ENCODE data around the gene NCKAP5L. TPM values are rescaled to one million over a fixed set of nuclear protein-coding genes. Genes with fewer than 3 reads are reported as not detected.

NCKAP5L gene
- total and polyA plus RNA-seq, 2 of the 8 experiments (the other 6 are each of a cell fraction or from before 2014, with no cell fraction given): 9.4 to 27.9 TPM

DNA sequence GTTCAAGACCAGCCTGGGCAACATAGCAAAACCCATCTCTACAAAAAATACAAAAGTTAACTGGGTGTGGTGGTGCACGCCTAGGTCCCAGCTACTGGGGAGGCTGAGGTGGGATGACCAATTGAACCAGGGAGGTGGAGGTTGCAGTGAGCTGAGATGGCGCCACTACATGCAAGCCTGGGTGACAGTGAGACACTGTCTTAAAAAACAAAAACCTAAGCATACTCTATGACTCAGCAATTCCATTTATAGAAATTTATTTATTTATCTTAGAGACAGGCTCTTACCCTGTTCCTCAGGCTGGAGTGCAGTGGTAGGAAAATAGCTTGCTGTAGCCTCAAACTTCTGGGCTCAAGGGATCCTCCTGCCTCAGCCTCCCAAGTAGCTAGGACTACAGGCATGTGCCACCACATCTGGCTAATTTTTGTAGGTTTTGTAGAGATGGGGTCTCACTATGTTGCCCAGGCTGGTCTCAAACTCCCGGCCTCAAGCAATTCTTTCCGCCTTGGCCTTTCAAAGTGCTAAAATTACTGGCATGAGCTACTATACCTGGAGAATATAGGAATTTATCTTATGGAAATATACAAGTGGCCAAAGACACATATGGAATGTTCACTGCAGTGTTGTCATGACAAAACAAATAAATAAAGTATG, 43.3 kb downstream of the NCKAP5L start:
- no peak overlapping the region for H3K27ac ChIP-seq (ENCODE audit: low read depth, low read length)
- H3K9ac ChIP-seq (replicated peaks in 1 of 4; ENCODE audit: extremely low read depth in 1 of 4, low read depth in 3 of 4, low read length in 3 of 4): no peak overlapping the region
- no peaks in the 10 kb centered on the region for H3K79me1 ChIP-seq (ENCODE audit: low read depth, low read length)
- no peak overlapping the region for H3K4ac ChIP-seq (replicated peaks; ENCODE audit: insufficient read length, low read depth, low read length)
- H3K23ac ChIP-seq (ENCODE audit: insufficient read length): no peak overlapping the region
- H2BK5ac ChIP-seq (ENCODE audit: low read depth, low read length): no peak overlapping the region
- no peak overlapping the region for H3K18ac ChIP-seq (ENCODE audit: extremely low read depth, low read length)
- no peaks in the 10 kb centered on the region for H3K27me3 ChIP-seq (replicated peaks in 1 of 4; ENCODE audit: control insufficient read depth in 3 of 4, extremely low read depth in 1 of 4, insufficient read depth in 3 of 4, low read length in 3 of 4)
- H4K8ac ChIP-seq (ENCODE audit: extremely low read depth, insufficient read depth, low read length): no peak overlapping the region
- no peak overlapping the region for H2BK15ac ChIP-seq (ENCODE audit: low read length)
- FAIRE-seq (no peak), DNase-seq (ENCODE audit: low read depth in 1 of 2, low spot score in 2 of 2) (no peak)
- WGBS, 2 experiments (ENCODE audit: extremely low coverage in 1 of 2, insufficient coverage in 1 of 2, insufficient read length in 1 of 2, insufficient replicate concordance in 2 of 2, low coverage in 1 of 2, low lambda C conversion rate in 2 of 2, missing lambda C conversion rate in 1 of 2): 86% methylated on average over 4 of the region's 4 CpGs; no CpG with 5 or more reads in 1 of the 2 experiments
- no peak overlapping the region for H2BK20ac ChIP-seq (ENCODE audit: low read length)
- H2AK5ac ChIP-seq (ENCODE audit: low read depth, low read length): no peak overlapping the region
- H2BK12ac ChIP-seq (ENCODE audit: low read depth, low read length): no peak overlapping the region
- ChIA-PET CTCF (ENCODE audit: partially characterized antibody) (interaction anchor here (1.0 to 4.1 kb wide), 6 partner anchors 13 to 83 kb away, joined by 3 to 32 read pairs (median 4); no protein-coding TSS in a partner anchor), POLR2A (ENCODE audit: partially characterized antibody) (interaction anchor here (0.6 to 1.3 kb wide), 4 partner anchors 22 to 147 kb away, joined by 3 read pairs; partner anchors contain the start of gene TMBIM6)
- no peaks in the 10 kb centered on the region for H3K36me3 ChIP-seq (ENCODE audit: control insufficient read depth in 2 of 4, insufficient read depth in 4 of 4, low read length in 3 of 4)
- no peak overlapping the region for H3K14ac ChIP-seq (ENCODE audit: insufficient read length)
- no peak overlapping the region for H2BK120ac ChIP-seq (replicated peaks; ENCODE audit: low read depth, low read length)
- H2AFZ ChIP-seq (ENCODE audit: low read length): no peak overlapping the region
- H3K79me2 ChIP-seq (ENCODE audit: control insufficient read depth in 1 of 2, insufficient read depth in 2 of 2, low read length in 2 of 2): no peaks in the 10 kb centered on the region
- no peaks in the 10 kb centered on the region for H3K23me2 ChIP-seq (ENCODE audit: low read depth, low read length)
- H4K5ac ChIP-seq (ENCODE audit: insufficient read length, low read depth, low read length): no peak overlapping the region
- no peak overlapping the region for H3K56ac ChIP-seq (replicated peaks; ENCODE audit: insufficient read length, low read depth, low read length)
- no peaks in the 10 kb centered on the region for H3K9me3 ChIP-seq (ENCODE audit: insufficient read depth in 2 of 2, low read depth in 1 of 2, low read length in 1 of 2)
- H4K20me1 ChIP-seq (replicated peaks in 1 of 2; ENCODE audit: control insufficient read depth in 1 of 2, insufficient read depth in 2 of 2, low read length in 2 of 2): no peaks in the 10 kb centered on the region
- no peak overlapping the region for H3K4me2 ChIP-seq (ENCODE audit: insufficient read depth in 1 of 2, low read depth in 2 of 2, low read length in 2 of 2)
- H3K4me1 ChIP-seq (replicated peaks in 1 of 4; ENCODE audit: control insufficient read depth in 3 of 4, insufficient read depth in 4 of 4, low read length in 3 of 4): no peaks in the 10 kb centered on the region; a peak in 1 of 7 replicates
- no peak overlapping the region for H4K91ac ChIP-seq (replicated peaks; ENCODE audit: insufficient read length, low read length)
- no peak overlapping the region for H3K4me3 ChIP-seq (ENCODE audit: extremely low read depth in 1 of 4, insufficient read depth in 2 of 4, low read depth in 3 of 4, low read length in 4 of 4)
- TF ChIP-seq POLR2AphosphoS5 (IDR thresholded peaks at IDR 0.05; ENCODE audit: low read depth, low read length) (no peak), HDAC2 (IDR thresholded peaks at IDR 0.05; ENCODE audit: borderline replicate concordance in 1 of 2, low read depth in 2 of 2, low read length in 2 of 2) (no peak), CBX5 (IDR thresholded peaks at IDR 0.05; ENCODE audit: low read depth, low read length) (no peak), BACH1 (IDR thresholded peaks at IDR 0.05; ENCODE audit: low read length) (no peak), FOSL1 (IDR thresholded peaks at IDR 0.05; ENCODE audit: insufficient read depth, low read depth, low read length) (no peak), RFX5 (IDR thresholded peaks at IDR 0.05; ENCODE audit: borderline replicate concordance, low read depth, low read length) (no peak), SP4 (IDR thresholded peaks at IDR 0.05; ENCODE audit: low read length) (no peak), SIN3A (conservative IDR thresholded peaks at IDR 0.05 in 1 of 2, IDR thresholded peaks at IDR 0.05 in 1 of 2; ENCODE audit: low read depth in 1 of 2, low read length in 2 of 2) (no peak), CBX8 (IDR thresholded peaks at IDR 0.05; ENCODE audit: borderline replicate concordance, low read depth, low read length) (no peak)
- TF ChIP-seq, protein P1, sequence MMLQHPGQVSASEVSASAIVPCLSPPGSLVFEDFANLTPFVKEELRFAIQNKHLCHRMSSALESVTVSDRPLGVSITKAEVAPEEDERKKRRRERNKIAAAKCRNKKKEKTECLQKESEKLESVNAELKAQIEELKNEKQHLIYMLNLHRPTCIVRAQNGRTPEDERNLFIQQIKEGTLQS (IDR thresholded peaks at IDR 0.05; ENCODE audit: insufficient read depth, low read depth, low read length): no peak
- TF ChIP-seq, protein P2, sequence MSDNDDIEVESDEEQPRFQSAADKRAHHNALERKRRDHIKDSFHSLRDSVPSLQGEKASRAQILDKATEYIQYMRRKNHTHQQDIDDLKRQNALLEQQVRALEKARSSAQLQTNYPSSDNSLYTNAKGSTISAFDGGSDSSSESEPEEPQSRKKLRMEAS (IDR thresholded peaks at IDR 0.05): no peak

Measured in H1 (cell line).